ENCODE data around the gene RGL3. TPM values are rescaled to one million over a fixed set of nuclear protein-coding genes. Genes with fewer than 3 reads are reported as not detected.

The RGL3 gene
- total RNA-seq, 1 donor from 2014 or later, result 3.6 TPM

- no peak overlapping the region for H3K4me3 Mint-ChIP-seq (ENCODE audit: unreplicated experiment)
- no peaks in the 10 kb centered on the region for H3K4me1 Mint-ChIP-seq (ENCODE audit: low read depth, unreplicated experiment)
- H3K27me3 Mint-ChIP-seq (ENCODE audit: low read depth, unreplicated experiment), result no peaks in the 10 kb centered on the region
- Histone ChIP-seq H3K9me3 (ENCODE audit: insufficient read depth, low read depth, low read length) (no peaks in the 10 kb centered on the region), H3K9ac (ENCODE audit: low read length) (no peak overlapping the region), H2AFZ (ENCODE audit: low read depth, low read length) (no peak overlapping the region), H3K27ac (ENCODE audit: low read depth, low read length) (no peak overlapping the region), H3K36me3 (ENCODE audit: insufficient read depth, low read length) (no peaks in the 10 kb centered on the region), H3K4me1 (ENCODE audit: insufficient read depth, low read length) (no peaks in the 10 kb centered on the region), H3K4me2 (ENCODE audit: low read length) (no peak overlapping the region), H3K4me3 (ENCODE audit: insufficient read depth, low read depth, low read length) (no peak overlapping the region), H3K27me3 (ENCODE audit: insufficient read depth, low read length) (peaks cover 3% of the 10 kb centered on the region), H4K20me1 (ENCODE audit: insufficient read depth, low read length) (no peaks in the 10 kb centered on the region), H3K79me2 (ENCODE audit: insufficient read depth, low read length) (no peaks in the 10 kb centered on the region)
- FAIRE-seq, result no peak
- H3K9me3 Mint-ChIP-seq (ENCODE audit: unreplicated experiment), result peaks cover 1% of the 10 kb centered on the region
- no peak for DNase-seq (ENCODE audit: low read depth)
- no peaks in the 10 kb centered on the region for H3K36me3 Mint-ChIP-seq (ENCODE audit: low read depth, unreplicated experiment)
- no peak for TF ChIP-seq CTCF (IDR thresholded peaks at IDR 0.05; ENCODE audit: insufficient read depth, low read depth, low read length)
- no peak for TF ChIP-seq EZH2 (IDR thresholded peaks at IDR 0.05; ENCODE audit: insufficient read depth, low read length)
- H3K27ac Mint-ChIP-seq (ENCODE audit: unreplicated experiment), result no peak overlapping the region
Measured at GRCh38 chr19:11404588-11405222, 14.4 kb downstream of the RGL3 start.

- TF ChIP-seq CTCF (IDR thresholded peaks at IDR 0.05; ENCODE audit: insufficient read depth, low read depth, low read length) (no peak), EZH2 (IDR thresholded peaks at IDR 0.05; ENCODE audit: insufficient read depth, low read length) (no peak)
- no peak for FAIRE-seq
Measured at GRCh38 chr19:11401808-11402543, 17.1 kb downstream of the RGL3 start.

GRCh38 chr19:11400798-11401197 is 18.3 kb downstream of the RGL3 start:
- no peaks in the 10 kb centered on the region for H3K36me3 ChIP-seq (ENCODE audit: insufficient read depth, low read length)
- peak; percentile 20 for FAIRE-seq
- H3K4me3 Mint-ChIP-seq (ENCODE audit: unreplicated experiment), result no peak overlapping the region

More at GRCh38 chr19:11401808-11402543, 17.1 kb downstream of the RGL3 start:
- no peak overlapping the region for H3K4me3 Mint-ChIP-seq (ENCODE audit: unreplicated experiment)
- no peak overlapping the region for H3K27ac Mint-ChIP-seq (ENCODE audit: unreplicated experiment)
- no peak for DNase-seq (ENCODE audit: low read depth)
- Histone ChIP-seq H3K36me3 (ENCODE audit: insufficient read depth, low read length) (no peaks in the 10 kb centered on the region), H3K4me3 (ENCODE audit: insufficient read depth, low read depth, low read length) (no peak overlapping the region), H3K4me1 (ENCODE audit: insufficient read depth, low read length) (no peaks in the 10 kb centered on the region), H3K9me3 (ENCODE audit: insufficient read depth, low read depth, low read length) (no peaks in the 10 kb centered on the region), H3K27ac (ENCODE audit: low read depth, low read length) (no peak overlapping the region), H2AFZ (ENCODE audit: low read depth, low read length) (no peak overlapping the region), H3K79me2 (ENCODE audit: insufficient read depth, low read length) (no peaks in the 10 kb centered on the region), H3K4me2 (ENCODE audit: low read length) (no peak overlapping the region), H3K9ac (ENCODE audit: low read length) (no peak overlapping the region), H4K20me1 (ENCODE audit: insufficient read depth, low read length) (no peaks in the 10 kb centered on the region), H3K27me3 (ENCODE audit: insufficient read depth, low read length) (peaks cover 3% of the 10 kb centered on the region)
- no peaks in the 10 kb centered on the region for H3K27me3 Mint-ChIP-seq (ENCODE audit: low read depth, unreplicated experiment)
- no peaks in the 10 kb centered on the region for H3K36me3 Mint-ChIP-seq (ENCODE audit: low read depth, unreplicated experiment)
- H3K4me1 Mint-ChIP-seq (ENCODE audit: low read depth, unreplicated experiment), result no peaks in the 10 kb centered on the region
- peaks cover 1% of the 10 kb centered on the region for H3K9me3 Mint-ChIP-seq (ENCODE audit: unreplicated experiment)

More at GRCh38 chr19:11400798-11401197, 18.3 kb downstream of the RGL3 start:
- Histone ChIP-seq H3K27ac (ENCODE audit: low read depth, low read length) (no peak overlapping the region), H3K79me2 (ENCODE audit: insufficient read depth, low read length) (no peaks in the 10 kb centered on the region), H2AFZ (ENCODE audit: low read depth, low read length) (no peak overlapping the region), H3K4me3 (ENCODE audit: insufficient read depth, low read depth, low read length) (no peak overlapping the region), H3K9me3 (ENCODE audit: insufficient read depth, low read depth, low read length) (no peaks in the 10 kb centered on the region), H3K27me3 (ENCODE audit: insufficient read depth, low read length) (no peaks in the 10 kb centered on the region), H3K4me2 (ENCODE audit: low read length) (no peak overlapping the region), H4K20me1 (ENCODE audit: insufficient read depth, low read length) (no peaks in the 10 kb centered on the region), H3K4me1 (ENCODE audit: insufficient read depth, low read length) (no peaks in the 10 kb centered on the region), H3K9ac (ENCODE audit: low read length) (no peak overlapping the region)
- DNase-seq (ENCODE audit: low read depth), result no peak
- TF ChIP-seq CTCF (IDR thresholded peaks at IDR 0.05; ENCODE audit: insufficient read depth, low read depth, low read length) (no peak), EZH2 (IDR thresholded peaks at IDR 0.05; ENCODE audit: insufficient read depth, low read length) (no peak)
- no peaks in the 10 kb centered on the region for H3K36me3 Mint-ChIP-seq (ENCODE audit: low read depth, unreplicated experiment)
- peaks cover 1% of the 10 kb centered on the region for H3K9me3 Mint-ChIP-seq (ENCODE audit: unreplicated experiment)
- H3K27ac Mint-ChIP-seq (ENCODE audit: unreplicated experiment), result no peak overlapping the region
- H3K4me1 Mint-ChIP-seq (ENCODE audit: low read depth, unreplicated experiment), result no peaks in the 10 kb centered on the region
- H3K27me3 Mint-ChIP-seq (ENCODE audit: low read depth, unreplicated experiment), result no peaks in the 10 kb centered on the region

Data from astrocyte (in vitro differentiated cells and primary cell).